Trophoblast cell (in vitro differentiated cells and primary cell): Measurements from ENCODE around the gene CFLAR.

ENCODE experiments used
- DNase-seq, 2 donors: peaks; one replicate each; pipeline ENCODE4 v3.0.0-alpha.2; 2016
- H2AFZ ChIP-seq: 2 replicates; pipeline ENCODE4 v1.6.1; 2013; ENCODE audit warnings: low read length, moderate library complexity, mild to moderate bottlenecking; ENCODE audit not compliant: insufficient read depth, poor library complexity
- H2AK5ac ChIP-seq: 2 replicates; pipeline ENCODE4 v1.6.1; 2013; ENCODE audit warnings: mild to moderate bottlenecking, low read length
- H2BK120ac ChIP-seq: 2 replicates; pipeline ENCODE4 v1.6.1; 2013; ENCODE audit warnings: low read length, mild to moderate bottlenecking, moderate library complexity; ENCODE audit not compliant: insufficient read depth, poor library complexity
- H2BK12ac ChIP-seq: 2 replicates; pipeline ENCODE4 v1.6.1; 2013; ENCODE audit warnings: mild to moderate bottlenecking, low read length, moderate library complexity
- H2BK5ac ChIP-seq: 2 replicates; pipeline ENCODE4 v1.6.1; 2013; ENCODE audit warnings: low read length, low read depth, moderate library complexity, mild to moderate bottlenecking; ENCODE audit not compliant: poor library complexity
- H3K14ac ChIP-seq: 2 replicates; pipeline ENCODE4 v1.6.1; 2013; ENCODE audit warnings: mild to moderate bottlenecking, low read length
- H3K18ac ChIP-seq: 2 replicates; pipeline ENCODE4 v1.6.1; 2013; ENCODE audit warnings: mild to moderate bottlenecking, low read length
- H3K23ac ChIP-seq: 2 replicates; pipeline ENCODE4 v1.6.1; 2013; ENCODE audit warnings: low read length
- H3K27ac ChIP-seq: 2 replicates; pipeline ENCODE4 v1.5.1; 2013; ENCODE audit warnings: low read depth, mild to moderate bottlenecking, inconsistent platforms, low read length, moderate library complexity
- H3K27me3 ChIP-seq: 2 replicates; pipeline ENCODE4 v1.6.1; 2013; ENCODE audit warnings: inconsistent platforms, mild to moderate bottlenecking, low read length, moderate library complexity; ENCODE audit not compliant: insufficient read depth
- H3K36me3 ChIP-seq, 2 experiments: 1 replicate in 1 of 2; 2 replicates in 1 of 2; pipeline ENCODE4 v1.6.1; 2013; ENCODE audit warnings: low read length in 2 of 2, mild to moderate bottlenecking in 2 of 2, moderate library complexity in 1 of 2; ENCODE audit not compliant: insufficient read depth in 2 of 2, control insufficient read depth in 1 of 2
- H3K4ac ChIP-seq: 2 replicates; pipeline ENCODE4 v1.6.1; 2013; ENCODE audit warnings: low read depth, mild to moderate bottlenecking, low read length, moderate library complexity
- H3K4me1 ChIP-seq, 2 experiments: 1 replicate in 1 of 2; 2 replicates in 1 of 2; pipeline ENCODE4 v1.6.1; 2013; ENCODE audit warnings: low read length in 2 of 2, mild to moderate bottlenecking in 2 of 2, moderate library complexity in 1 of 2; ENCODE audit not compliant: insufficient read depth in 2 of 2, control insufficient read depth in 1 of 2
- H3K4me2 ChIP-seq: 2 replicates; pipeline ENCODE4 v1.6.1; 2013; ENCODE audit warnings: inconsistent platforms, mild to moderate bottlenecking, low read length, moderate library complexity
- H3K4me3 ChIP-seq: 2 replicates; pipeline ENCODE4 v1.5.1; 2013; ENCODE audit warnings: mild to moderate bottlenecking, low read depth, low read length, inconsistent platforms
- H3K79me1 ChIP-seq: one replicate; pipeline ENCODE4 v1.6.1; 2013; ENCODE audit warnings: low read length
- H3K79me2 ChIP-seq: 2 replicates; pipeline ENCODE4 v1.6.1; 2013; ENCODE audit warnings: low read length, mild to moderate bottlenecking; ENCODE audit not compliant: control insufficient read depth, insufficient read depth, poor library complexity
- H3K9ac ChIP-seq: 2 replicates; pipeline ENCODE4 v1.6.1; 2013; ENCODE audit warnings: mild to moderate bottlenecking, low read length
- H3K9me3 ChIP-seq: 2 replicates; pipeline ENCODE4 v1.6.1; 2013; ENCODE audit warnings: low read depth, mild to moderate bottlenecking, control low read depth, inconsistent platforms, low read length; ENCODE audit not compliant: insufficient read depth
- H4K12ac ChIP-seq: 2 replicates; pipeline ENCODE4 v1.6.1; 2013; ENCODE audit warnings: low read depth, mild to moderate bottlenecking, low read length, moderate library complexity
- H4K8ac ChIP-seq: 2 replicates; pipeline ENCODE4 v1.6.1; 2013; ENCODE audit warnings: low read depth, mild to moderate bottlenecking, low read length, moderate library complexity
- H4K91ac ChIP-seq: one replicate; pipeline ENCODE4 v1.6.1; 2013; ENCODE audit warnings: low read depth, mild to moderate bottlenecking, low read length, moderate library complexity
- WGBS: extraction: QIAGEN DNeasy Blood & Tissue Kit; methylation state at CpG from one replicate; pipeline ENCODE4 v1.1.7; 2013; ENCODE audit warnings: missing lambda C conversion rate; ENCODE audit not compliant: insufficient read length, insufficient coverage; ENCODE audit errors: extremely low coverage; 5-methylcytosine and 5-hydroxymethylcytosine counted together

CFLAR gene

DNA sequence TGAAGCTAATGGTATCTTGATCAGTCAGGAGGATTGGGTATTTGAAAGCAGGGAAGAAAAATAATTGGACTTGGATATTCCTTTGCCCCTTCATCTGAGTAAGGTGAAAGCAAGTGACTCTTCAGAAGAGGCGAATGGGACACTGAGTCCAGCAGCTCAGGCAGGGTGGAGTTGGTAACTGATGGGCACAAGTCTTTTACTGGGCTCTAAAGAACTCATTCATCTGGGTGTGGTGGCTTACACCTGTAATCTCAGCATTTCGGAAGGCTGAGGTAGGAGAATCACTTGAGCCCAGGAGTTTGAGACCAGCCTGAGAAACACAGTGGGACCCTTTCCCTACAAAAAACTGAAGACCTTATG, 11.2 kb downstream of the CFLAR start:
- no peak overlapping the region for H3K27ac ChIP-seq
- no peak overlapping the region for H2BK5ac ChIP-seq
- no peaks in the 10 kb centered on the region for H3K79me2 ChIP-seq
- no peak overlapping the region for H3K4ac ChIP-seq
- H3K23ac ChIP-seq = no peak overlapping the region
- H3K9ac ChIP-seq = no peak overlapping the region
- H3K79me1 ChIP-seq = peaks cover 7% of the 10 kb centered on the region
- no peak overlapping the region for H4K12ac ChIP-seq
- no peak overlapping the region for H3K14ac ChIP-seq
- H2BK12ac ChIP-seq = peak overlapping the region; percentile 54
- H4K8ac ChIP-seq = no peak overlapping the region
- H2AK5ac ChIP-seq = no peak overlapping the region
- H3K9me3 ChIP-seq = no peaks in the 10 kb centered on the region
- H3K18ac ChIP-seq = peak overlapping the region; percentile 29
- H2AFZ ChIP-seq = no peak overlapping the region
- peak overlapping the region; percentile 38 for H2BK120ac ChIP-seq
- no peak overlapping the region for H4K91ac ChIP-seq
- no peaks in the 10 kb centered on the region for H3K27me3 ChIP-seq
- no peaks in the 10 kb centered on the region for H3K36me3 ChIP-seq
- no CpG with 5 or more reads among the region's 2 CpGs for WGBS
- no peak overlapping the region for H3K4me3 ChIP-seq
- no peak overlapping the region for H3K4me2 ChIP-seq
- peaks cover 26 to 31% of the 10 kb centered on the region in 2 experiments for H3K4me1 ChIP-seq
- DNase-seq = no peak

DNA sequence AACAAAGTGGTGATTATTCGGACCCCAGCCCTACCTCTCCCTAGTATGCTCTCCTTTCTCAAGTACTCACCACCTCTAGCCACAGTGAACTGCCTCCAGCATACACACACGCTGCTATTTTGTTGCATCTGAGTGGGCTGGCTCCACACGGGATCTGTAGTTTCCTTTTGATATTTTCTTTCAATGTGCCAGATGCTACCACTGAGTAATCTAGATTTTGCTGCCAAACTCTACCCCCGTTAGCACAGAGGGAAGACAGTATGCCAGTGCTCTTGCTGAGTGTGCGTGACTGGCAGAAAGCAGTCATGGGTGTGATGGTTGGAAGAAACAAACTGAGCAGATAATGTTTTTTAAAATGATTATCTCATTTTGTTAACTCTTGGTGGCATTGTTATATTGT, 11.6 kb downstream of the CFLAR start:
- no CpG with 5 or more reads among the region's 5 CpGs for WGBS
- H2BK12ac ChIP-seq = peak overlapping the region; percentile 65
- no peak overlapping the region for H2AFZ ChIP-seq
- H4K91ac ChIP-seq = no peak overlapping the region
- DNase-seq = no peak
- no peak overlapping the region for H3K18ac ChIP-seq
- peaks cover 26 to 31% of the 10 kb centered on the region in 2 experiments for H3K4me1 ChIP-seq
- H2AK5ac ChIP-seq = peak overlapping the region; percentile 91
- H3K4me3 ChIP-seq = no peak overlapping the region
- no peak overlapping the region for H3K14ac ChIP-seq
- no peak overlapping the region for H4K12ac ChIP-seq
- no peak overlapping the region for H3K27ac ChIP-seq
- no peak overlapping the region for H4K8ac ChIP-seq
- peaks cover 7% of the 10 kb centered on the region for H3K79me1 ChIP-seq
- H2BK5ac ChIP-seq = no peak overlapping the region
- no peaks in the 10 kb centered on the region for H3K9me3 ChIP-seq
- no peak overlapping the region for H3K4me2 ChIP-seq
- H3K4ac ChIP-seq = peak overlapping the region; percentile 43
- no peak overlapping the region for H3K9ac ChIP-seq
- no peaks in the 10 kb centered on the region for H3K27me3 ChIP-seq
- no peaks in the 10 kb centered on the region for H3K36me3 ChIP-seq
- H3K79me2 ChIP-seq = no peaks in the 10 kb centered on the region
- H2BK120ac ChIP-seq = peak overlapping the region; percentile 38
- H3K23ac ChIP-seq = no peak overlapping the region

DNA sequence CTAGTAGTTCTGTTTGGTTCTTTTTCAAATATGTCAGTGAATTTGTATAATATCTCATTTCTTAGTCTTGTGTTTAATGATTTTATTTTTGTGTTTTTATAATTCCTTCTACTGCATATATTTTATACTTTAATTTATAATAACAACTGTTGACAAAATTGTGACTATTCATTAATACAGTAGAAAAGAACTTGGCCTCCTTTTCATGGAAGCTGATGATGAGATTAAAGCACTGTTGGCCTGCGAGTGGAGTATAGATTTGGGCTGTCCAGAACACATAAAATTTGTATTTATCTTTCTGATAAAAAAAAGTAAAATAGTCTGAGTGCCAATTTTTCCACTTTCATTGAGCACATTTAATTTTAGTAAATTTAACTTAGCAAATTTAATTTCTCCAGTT, 12.1 kb downstream of the CFLAR start:
- peaks cover 7% of the 10 kb centered on the region for H3K79me1 ChIP-seq

DNA sequence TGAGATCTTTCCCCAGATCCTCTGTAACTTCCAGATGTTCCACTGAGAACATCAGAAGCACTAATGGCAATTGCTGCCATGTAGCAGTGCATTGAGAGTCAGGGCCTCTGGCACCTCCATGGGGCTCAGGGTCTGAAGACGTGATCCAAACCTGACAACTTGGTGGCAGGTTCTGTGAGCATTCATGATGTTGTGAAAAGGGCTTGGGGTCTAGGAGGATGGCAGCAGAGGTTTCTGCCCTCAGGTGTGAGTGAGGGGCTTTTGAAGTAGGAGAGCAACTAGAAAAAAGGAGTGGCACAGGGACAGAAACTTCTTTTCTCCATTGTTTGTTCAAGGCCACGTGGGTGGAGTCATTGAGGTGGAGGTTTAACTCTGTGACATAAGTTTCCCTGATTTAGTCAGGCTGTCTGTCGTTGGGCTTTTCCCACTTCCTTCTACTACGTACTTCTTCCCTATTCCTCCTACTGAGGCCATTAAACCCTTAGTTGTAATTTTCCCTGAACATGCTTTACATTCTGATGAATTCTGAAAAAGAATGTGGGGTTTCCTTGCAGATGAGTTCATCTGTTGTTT, 13.1 kb downstream of the CFLAR start:
- Histone ChIP-seq H3K4ac (no peak overlapping the region), H2BK120ac (no peak overlapping the region), H4K91ac (peak overlapping the region; percentile 15), H3K14ac (no peak overlapping the region), H3K27ac (no peak overlapping the region), H2BK5ac (no peak overlapping the region), H3K9ac (no peak overlapping the region), H3K9me3 (no peaks in the 10 kb centered on the region), H3K79me2 (no peaks in the 10 kb centered on the region), H3K4me2 (no peak overlapping the region), H3K23ac (no peak overlapping the region), H3K27me3 (no peaks in the 10 kb centered on the region), H3K4me1 (peaks cover 26% of the 10 kb centered on the region in 2 experiments), H2AFZ (no peak overlapping the region), H4K12ac (no peak overlapping the region), H2AK5ac (no peak overlapping the region), H3K4me3 (no peak overlapping the region), H2BK12ac (peak overlapping the region; percentile 9), H3K79me1 (peaks cover 7% of the 10 kb centered on the region), H4K8ac (no peak overlapping the region), H3K36me3 (no peaks in the 10 kb centered on the region), H3K18ac (no peak overlapping the region)
- WGBS = no CpG with 5 or more reads among the region's 4 CpGs
- peak; percentile 58 to 70 for DNase-seq

More for the DNA sequence above, 12.1 kb downstream of the CFLAR start:
- no peak overlapping the region for H2AFZ ChIP-seq
- H3K4me3 ChIP-seq = no peak overlapping the region
- no peak overlapping the region for H3K4ac ChIP-seq
- no peak overlapping the region for H4K91ac ChIP-seq
- no peak overlapping the region for H2BK12ac ChIP-seq
- H4K12ac ChIP-seq = no peak overlapping the region
- H3K27me3 ChIP-seq = no peaks in the 10 kb centered on the region
- WGBS = no CpG with 5 or more reads among the region's 1 CpG
- H3K27ac ChIP-seq = no peak overlapping the region
- no peak overlapping the region for H3K23ac ChIP-seq
- H3K4me2 ChIP-seq = no peak overlapping the region
- no peak for DNase-seq
- H4K8ac ChIP-seq = no peak overlapping the region
- H3K18ac ChIP-seq = no peak overlapping the region
- no peaks in the 10 kb centered on the region for H3K79me2 ChIP-seq
- no peak overlapping the region for H2BK120ac ChIP-seq
- no peak overlapping the region for H3K14ac ChIP-seq
- H3K9ac ChIP-seq = no peak overlapping the region
- no peaks in the 10 kb centered on the region for H3K36me3 ChIP-seq
- H2AK5ac ChIP-seq = no peak overlapping the region
- no peak overlapping the region for H2BK5ac ChIP-seq
- H3K4me1 ChIP-seq = peaks cover 26 to 31% of the 10 kb centered on the region in 2 experiments
- no peaks in the 10 kb centered on the region for H3K9me3 ChIP-seq
